Kidney epithelial cell (primary cell): ENCODE data around the gene VEZF1. TPM values are rescaled to one million over a fixed set of nuclear protein-coding genes. Genes with fewer than 3 reads are reported as not detected.

ENCODE experiments used
- DNase-seq: peaks from one replicate; pipeline ENCODE4 v3.0.0-alpha.2; 2010; ENCODE audit warnings: low read depth
- H3K27me3 ChIP-seq: 2 replicates; pipeline ENCODE4 v1.6.0; 2011; ENCODE audit warnings: low read length; ENCODE audit not compliant: control insufficient read depth, insufficient read depth
- H3K36me3 ChIP-seq: 2 replicates; pipeline ENCODE4 v1.5.1; 2011; ENCODE audit warnings: low read length; ENCODE audit not compliant: control insufficient read depth, insufficient read depth
- H3K4me3 ChIP-seq: 2 replicates; pipeline ENCODE4 v1.5.1; 2011; ENCODE audit warnings: low read depth, mild to moderate bottlenecking, control low read depth, low read length
- total RNA-seq: library from RNA; depleted of rRNA; stranded (reverse); fragments of >200 nt; gene quantifications from 2 replicates; pipeline ENCODE4 v1.2.3, GENCODE V29; 2015
- TF ChIP-seq, protein P1 (sequence below): IDR thresholded peaks from 2 replicates; pipeline ENCODE4 v1.5.1; 2011; ENCODE audit warnings: mild to moderate bottlenecking, moderate library complexity, low read length, control low read depth, inconsistent platforms; ENCODE audit not compliant: insufficient read depth, poor library complexity, severe bottlenecking

The VEZF1 gene
- total RNA-seq, 1 donor from 2014 or later = 78.3 TPM

DNA sequence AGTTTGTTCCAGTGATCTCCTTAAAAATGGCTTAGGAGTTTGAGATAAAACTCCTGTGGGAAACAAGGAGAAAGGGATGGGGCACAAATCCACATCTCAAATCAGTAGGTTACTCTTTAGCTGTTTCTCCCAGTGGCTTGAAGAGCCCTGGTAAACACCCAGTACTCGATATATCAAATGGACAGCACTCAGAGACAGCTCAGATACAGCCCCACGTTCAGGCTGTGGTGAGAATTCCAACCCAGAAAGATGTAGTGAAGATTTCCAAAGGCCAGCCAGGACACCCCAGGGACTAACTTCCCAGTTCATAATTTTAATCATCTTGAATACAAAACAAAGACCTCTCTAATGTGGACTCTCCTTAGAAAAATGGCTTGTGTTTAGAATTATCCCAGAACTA lies 6.4 kb upstream of the VEZF1 start:
- no peaks in the 10 kb centered on the region for H3K36me3 ChIP-seq
- DNase-seq = no peak
- TF ChIP-seq, protein P1, sequence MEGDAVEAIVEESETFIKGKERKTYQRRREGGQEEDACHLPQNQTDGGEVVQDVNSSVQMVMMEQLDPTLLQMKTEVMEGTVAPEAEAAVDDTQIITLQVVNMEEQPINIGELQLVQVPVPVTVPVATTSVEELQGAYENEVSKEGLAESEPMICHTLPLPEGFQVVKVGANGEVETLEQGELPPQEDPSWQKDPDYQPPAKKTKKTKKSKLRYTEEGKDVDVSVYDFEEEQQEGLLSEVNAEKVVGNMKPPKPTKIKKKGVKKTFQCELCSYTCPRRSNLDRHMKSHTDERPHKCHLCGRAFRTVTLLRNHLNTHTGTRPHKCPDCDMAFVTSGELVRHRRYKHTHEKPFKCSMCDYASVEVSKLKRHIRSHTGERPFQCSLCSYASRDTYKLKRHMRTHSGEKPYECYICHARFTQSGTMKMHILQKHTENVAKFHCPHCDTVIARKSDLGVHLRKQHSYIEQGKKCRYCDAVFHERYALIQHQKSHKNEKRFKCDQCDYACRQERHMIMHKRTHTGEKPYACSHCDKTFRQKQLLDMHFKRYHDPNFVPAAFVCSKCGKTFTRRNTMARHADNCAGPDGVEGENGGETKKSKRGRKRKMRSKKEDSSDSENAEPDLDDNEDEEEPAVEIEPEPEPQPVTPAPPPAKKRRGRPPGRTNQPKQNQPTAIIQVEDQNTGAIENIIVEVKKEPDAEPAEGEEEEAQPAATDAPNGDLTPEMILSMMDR = no peak
- H3K27me3 ChIP-seq = no peaks in the 10 kb centered on the region
- no peak overlapping the region for H3K4me3 ChIP-seq

DNA sequence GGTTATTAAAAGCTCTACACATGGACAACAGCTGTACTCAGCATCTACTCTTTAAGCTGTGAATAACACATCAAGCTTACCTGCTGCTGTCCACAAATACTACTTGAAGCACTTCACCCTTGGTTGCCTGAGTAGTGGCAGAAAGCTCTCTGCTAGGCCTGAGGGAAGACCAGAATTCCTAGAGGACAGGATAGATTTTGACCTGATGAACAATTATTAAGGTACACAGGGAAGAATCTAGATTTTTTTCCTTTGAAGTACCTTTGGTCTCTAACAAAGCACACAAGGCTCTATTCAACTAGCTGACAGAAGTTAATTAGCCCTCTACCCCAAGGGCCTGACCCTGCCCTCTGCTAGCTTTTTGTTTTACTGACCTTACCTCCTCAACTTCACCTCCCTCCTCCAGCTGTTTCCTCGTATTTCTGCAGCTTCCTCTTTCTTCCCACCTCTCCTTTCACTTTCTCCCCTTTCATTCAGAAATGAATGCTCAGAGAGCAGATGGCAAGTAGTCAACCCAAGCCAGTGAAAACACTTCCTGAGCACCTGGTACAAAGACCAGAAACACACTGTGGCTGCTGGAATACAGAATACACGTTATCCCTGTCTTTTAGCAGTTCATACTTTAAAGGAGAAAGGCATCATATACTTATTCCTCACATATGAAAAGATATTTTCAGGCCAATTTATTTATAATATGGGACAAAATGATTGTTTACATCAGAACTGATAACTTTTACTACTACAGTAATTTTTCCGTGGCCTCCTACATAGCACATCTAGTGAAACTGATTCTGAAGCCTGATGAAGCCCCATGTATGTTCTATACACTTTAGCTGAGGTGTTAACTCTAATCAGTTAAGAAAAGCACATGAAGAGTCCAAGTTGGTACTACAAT lies 5.7 kb upstream of the VEZF1 start:
- DNase-seq = no peak
- H3K4me3 ChIP-seq = no peak overlapping the region
- no peaks in the 10 kb centered on the region for H3K36me3 ChIP-seq
- TF ChIP-seq, protein P1 = no peak
- H3K27me3 ChIP-seq = no peaks in the 10 kb centered on the region

DNA sequence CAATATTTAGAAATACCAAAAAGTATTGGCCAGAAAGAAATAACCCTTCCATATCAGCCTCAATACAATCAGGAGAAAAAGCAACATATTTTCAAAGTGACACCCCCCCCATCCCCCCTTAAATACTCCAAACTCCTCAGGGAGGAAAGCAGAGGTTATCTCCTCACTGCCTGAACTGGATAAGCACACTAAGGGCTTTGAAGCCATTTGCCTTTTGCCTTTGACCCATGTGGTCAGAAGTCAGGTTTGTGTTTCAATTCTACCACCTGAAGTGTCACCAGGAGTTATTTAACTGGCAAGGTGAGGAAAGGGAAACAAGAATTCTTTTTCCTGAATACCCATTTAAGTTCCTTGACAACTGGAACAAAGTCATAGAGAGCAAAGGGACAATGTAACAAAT lies 3.5 kb upstream of the VEZF1 start:
- Histone ChIP-seq H3K27me3 (no peaks in the 10 kb centered on the region), H3K4me3 (no peak overlapping the region), H3K36me3 (no peaks in the 10 kb centered on the region)
- DNase-seq = no peak
- TF ChIP-seq, protein P1 = no peak

DNA sequence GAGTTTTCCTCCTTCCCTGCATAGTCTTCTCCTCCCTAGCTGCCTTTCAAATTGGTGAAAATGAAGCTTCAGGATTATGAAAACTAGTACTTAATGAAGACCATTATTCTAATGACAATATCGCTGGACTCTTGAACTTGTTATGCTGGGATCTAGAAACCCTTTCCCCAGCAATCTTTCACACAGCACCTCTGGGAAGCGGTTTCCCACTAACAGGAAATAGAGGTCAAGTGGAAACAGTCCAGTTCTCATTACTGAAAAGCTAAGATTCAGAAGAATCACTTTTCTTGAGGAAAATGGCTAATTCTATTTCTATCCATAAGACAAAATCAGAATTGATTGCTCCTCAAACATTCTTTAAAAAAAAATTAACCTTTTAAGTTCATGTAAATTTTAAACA lies 2.0 kb upstream of the VEZF1 start:
- H3K36me3 ChIP-seq = no peaks in the 10 kb centered on the region
- DNase-seq = no peak
- no peaks in the 10 kb centered on the region for H3K27me3 ChIP-seq
- H3K4me3 ChIP-seq = no peak overlapping the region
- TF ChIP-seq, protein P1 = no peak

DNA sequence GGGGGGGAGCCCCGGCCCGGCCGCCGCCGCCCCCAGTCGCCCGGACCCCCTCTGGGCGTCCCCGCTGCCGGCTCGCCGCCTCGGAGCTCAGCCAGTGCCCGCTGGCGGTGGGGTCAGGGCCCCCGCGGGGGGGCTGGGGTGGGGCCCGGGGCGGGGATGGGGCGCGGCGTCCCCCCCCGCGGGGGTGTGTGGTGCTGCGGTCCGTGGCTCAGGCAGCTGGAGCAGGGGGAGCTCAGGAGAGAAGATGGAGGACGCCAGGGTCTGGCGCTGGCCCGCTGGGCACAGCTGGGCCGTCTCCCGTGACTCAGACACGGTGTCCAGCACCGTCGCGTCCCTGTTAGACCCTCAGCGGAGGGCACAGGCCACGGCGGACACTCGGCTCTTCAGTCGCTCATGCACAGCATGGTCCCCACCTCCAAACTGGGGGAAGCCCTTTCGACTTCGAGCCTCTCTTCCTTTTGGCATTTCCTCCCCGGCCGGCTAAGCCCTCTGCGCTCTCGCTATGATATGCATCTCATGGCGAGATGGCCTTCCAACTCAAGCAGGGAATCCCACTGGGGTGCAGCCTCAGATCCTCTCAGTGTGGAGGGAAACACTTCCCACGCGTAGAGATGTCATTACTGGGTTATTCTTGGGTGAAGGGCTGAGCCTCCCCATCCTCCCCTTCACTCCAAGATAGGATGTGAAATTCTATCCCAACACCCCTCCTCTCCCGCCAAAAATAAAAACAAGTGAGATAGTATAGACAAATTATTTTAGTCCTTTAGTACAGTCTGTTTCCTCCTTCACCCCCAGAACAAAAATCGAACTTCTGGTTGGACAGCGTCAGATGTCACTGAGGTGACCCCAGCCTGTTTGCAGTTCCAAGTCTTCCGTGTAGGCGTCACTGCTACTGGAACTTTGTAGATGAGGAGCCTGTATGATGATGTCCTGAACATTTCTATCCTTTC lies 522 bp upstream of the VEZF1 start:
- Histone ChIP-seq H3K27me3 (no peaks in the 10 kb centered on the region), H3K36me3 (no peaks in the 10 kb centered on the region), H3K4me3 (peak overlapping the region; percentile 95)
- no peak for DNase-seq
- TF ChIP-seq, protein P1 = no peak
